Measurements from ENCODE around the gene DAZL. TPM values are rescaled to one million over a fixed set of nuclear protein-coding genes. Genes with fewer than 3 reads are reported as not detected.

DAZL gene
- total and polyA plus RNA-seq, 3 experiments from 2014 or later = 0.18 to 0.27 TPM; not detected in 1

DNA sequence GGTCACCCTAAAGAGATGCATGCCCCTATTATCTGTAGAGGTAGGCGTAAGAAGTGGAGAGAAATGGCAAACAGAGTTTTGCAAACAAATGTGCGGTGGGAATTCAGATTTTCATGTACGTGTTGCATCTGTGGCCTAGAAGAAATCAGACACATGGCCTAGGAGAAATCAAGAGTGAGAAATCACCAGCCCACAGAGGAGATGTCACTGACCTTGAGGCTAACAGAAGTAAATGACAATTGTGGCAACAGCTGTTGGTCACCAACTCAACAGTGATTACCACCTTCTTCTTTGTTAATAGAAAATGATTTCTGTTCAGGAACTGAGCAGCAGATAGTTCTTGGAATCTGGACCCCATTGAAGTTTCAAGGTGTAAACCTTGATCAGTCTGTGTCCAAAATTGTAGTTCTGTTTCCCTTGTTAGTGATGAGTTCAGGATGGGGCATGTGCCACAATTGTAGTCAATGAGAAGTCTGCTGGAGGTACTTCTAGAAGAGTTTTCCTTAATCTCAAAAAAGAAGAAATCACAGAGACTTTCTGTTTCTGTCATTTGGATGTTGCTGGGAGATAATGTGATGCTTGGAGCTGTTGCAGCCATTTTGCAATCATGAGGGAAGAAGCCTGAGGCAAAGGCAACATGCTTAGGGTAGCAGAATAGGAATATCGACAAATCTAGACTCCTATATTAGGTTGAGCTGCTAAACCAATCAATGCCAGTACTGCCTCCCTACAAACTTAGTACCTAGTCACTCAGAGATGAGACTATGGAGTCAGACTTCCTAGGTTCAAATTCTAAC is 57.5 kb downstream of the DAZL start:
- Histone ChIP-seq H3K36me3 (ENCODE audit: insufficient read depth, low read length) (no peaks in the 10 kb centered on the region), H3K4me3 (ENCODE audit: low read length) (no peak overlapping the region), H3K27me3 (ENCODE audit: insufficient read depth, low read length, poor library complexity, severe bottlenecking) (no peaks in the 10 kb centered on the region), H3K27ac (ENCODE audit: low read depth, low read length) (no peak overlapping the region), H3K9me3 (ENCODE audit: low read length) (no peaks in the 10 kb centered on the region), H3K4me1 (ENCODE audit: insufficient read depth, low read length) (peaks cover 5% of the 10 kb centered on the region)
- ChIA-PET CTCF (interaction anchor here (0.7 to 1.6 kb wide), 3 partner anchors 51 to 279 kb away, joined by 3 to 4 read pairs (median 3); no protein-coding TSS in a partner anchor), POLR2A (no interaction called here)
- DNase-seq = no peak
- H3K4me1 Mint-ChIP-seq = peaks cover 6 to 10% (median 10%) of the 10 kb centered on the region in 3 donors
- H3K9me3 Mint-ChIP-seq = no peaks in the 10 kb centered on the region
- peak overlapping the region in 1 of 8 donors; percentile 2 for H3K27ac Mint-ChIP-seq
- H3K36me3 Mint-ChIP-seq = no peaks in the 10 kb centered on the region
- H3K4me3 Mint-ChIP-seq = no peak overlapping the region
- peaks cover 1 to 8% of the 10 kb centered on the region in 2 donors for H3K27me3 Mint-ChIP-seq

DNA sequence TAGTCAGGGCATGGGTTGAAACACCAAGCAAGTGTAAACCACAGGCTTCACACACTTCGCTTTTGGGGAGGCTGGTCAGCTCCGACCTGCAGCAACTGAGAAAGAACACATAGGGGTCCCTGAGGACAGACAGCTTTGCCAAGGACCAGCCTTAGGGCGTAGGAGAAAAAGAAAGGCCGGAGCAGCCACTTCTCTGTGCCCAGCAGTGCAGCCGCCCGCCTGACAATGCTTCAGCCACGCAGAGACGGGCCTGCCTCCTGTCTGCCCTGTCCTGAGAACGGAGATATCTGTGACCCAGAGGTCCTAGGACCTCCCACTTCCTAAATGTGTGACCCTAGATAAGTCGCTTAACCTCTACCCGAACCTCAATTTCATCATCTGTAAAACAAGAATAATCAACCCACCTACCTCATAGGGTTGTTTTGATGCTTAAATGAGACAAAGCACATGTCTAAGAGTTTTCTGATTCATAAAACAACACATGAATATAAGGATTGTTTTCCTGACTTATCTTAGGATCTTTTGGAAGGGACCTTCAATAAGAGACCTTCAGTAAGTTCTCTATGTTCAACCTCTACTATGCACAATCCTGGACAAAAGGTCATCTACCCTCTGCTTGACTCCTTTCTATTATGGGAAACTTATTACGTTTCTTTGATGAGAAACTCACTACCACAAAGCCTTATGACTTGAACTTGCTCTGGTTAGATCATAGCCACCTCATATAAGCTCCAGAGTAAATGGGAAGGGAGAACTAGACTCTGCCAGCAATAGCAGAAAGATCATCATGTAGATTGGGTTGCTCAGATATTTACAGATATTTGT is 58.8 kb downstream of the DAZL start:
- no peaks in the 10 kb centered on the region for H3K27me3 ChIP-seq (ENCODE audit: insufficient read depth, low read length, poor library complexity, severe bottlenecking)
- no peak for DNase-seq
- H3K9me3 Mint-ChIP-seq = no peaks in the 10 kb centered on the region
- peaks cover 5% of the 10 kb centered on the region for H3K4me1 ChIP-seq (ENCODE audit: insufficient read depth, low read length)
- H3K27me3 Mint-ChIP-seq = peaks cover 1 to 3% of the 10 kb centered on the region in 2 donors
- peaks cover 6 to 10% (median 10%) of the 10 kb centered on the region in 3 donors for H3K4me1 Mint-ChIP-seq
- no peak overlapping the region for H3K4me3 Mint-ChIP-seq
- H3K4me3 ChIP-seq (ENCODE audit: low read length) = no peak overlapping the region
- H3K27ac Mint-ChIP-seq = peak overlapping the region in 2 of 8 donors; percentile 24 to 52
- H3K27ac ChIP-seq (ENCODE audit: low read depth, low read length) = no peak overlapping the region
- no peaks in the 10 kb centered on the region for H3K36me3 ChIP-seq (ENCODE audit: insufficient read depth, low read length)
- ChIA-PET POLR2A (no interaction called here), CTCF (interaction anchor here (1.2 to 1.6 kb wide), 2 partner anchors 257 to 278 kb away, joined by 3 to 4 read pairs; no protein-coding TSS in a partner anchor)
- H3K36me3 Mint-ChIP-seq = no peaks in the 10 kb centered on the region
- H3K9me3 ChIP-seq (ENCODE audit: low read length) = no peaks in the 10 kb centered on the region

DNA sequence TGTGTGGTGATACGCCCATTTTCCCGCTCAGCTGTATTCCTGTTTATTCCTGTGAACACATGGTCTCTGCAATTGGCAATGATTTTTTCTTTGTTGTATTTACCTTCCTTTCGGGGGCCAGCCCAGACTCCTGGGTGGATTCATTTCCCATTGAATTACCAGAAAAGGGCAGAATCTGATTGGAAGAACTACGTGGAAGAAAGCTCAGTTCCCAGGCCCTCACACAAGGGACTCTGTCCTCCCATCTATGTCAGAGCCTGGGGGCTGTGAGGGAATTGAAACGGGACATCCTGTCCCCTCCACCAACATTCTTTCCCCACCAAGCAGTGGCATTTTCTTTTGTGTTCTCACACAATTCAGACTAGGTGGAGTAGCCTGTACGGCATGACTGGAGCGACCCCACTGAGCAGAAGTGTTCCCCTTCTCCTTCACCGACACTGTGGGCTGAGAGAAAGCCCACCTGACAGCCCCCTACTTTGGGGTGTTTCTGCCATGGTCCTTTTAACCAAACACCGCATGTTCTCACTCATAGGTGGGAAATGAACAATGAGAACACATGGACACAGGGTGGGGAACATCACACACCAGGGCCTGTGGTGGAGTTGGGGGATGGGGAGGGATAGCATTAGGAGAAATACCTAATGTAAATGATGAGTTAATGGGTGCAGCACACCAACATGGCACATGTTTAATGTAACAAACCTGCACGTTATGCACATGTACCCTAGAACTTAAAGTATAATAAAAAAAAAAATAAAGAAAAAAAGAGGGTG is 59.6 kb downstream of the DAZL start:
- Histone ChIP-seq H3K9me3 (ENCODE audit: low read length) (no peaks in the 10 kb centered on the region), H3K36me3 (ENCODE audit: insufficient read depth, low read length) (no peaks in the 10 kb centered on the region), H3K4me3 (ENCODE audit: low read length) (no peak overlapping the region), H3K4me1 (ENCODE audit: insufficient read depth, low read length) (peaks cover 3% of the 10 kb centered on the region), H3K27ac (ENCODE audit: low read depth, low read length) (no peak overlapping the region), H3K27me3 (ENCODE audit: insufficient read depth, low read length, poor library complexity, severe bottlenecking) (no peaks in the 10 kb centered on the region)
- ChIA-PET CTCF (no interaction called here), POLR2A (no interaction called here)
- H3K4me1 Mint-ChIP-seq = peaks cover under 1 to 8% (median 6%) of the 10 kb centered on the region in 3 donors
- H3K27me3 Mint-ChIP-seq = peaks cover 0 to 1% of the 10 kb centered on the region in 2 donors
- no peak for DNase-seq
- no peaks in the 10 kb centered on the region for H3K36me3 Mint-ChIP-seq
- no peaks in the 10 kb centered on the region for H3K9me3 Mint-ChIP-seq
- peak overlapping the region in 1 of 7 donors; percentile 11 for H3K4me3 Mint-ChIP-seq
- H3K27ac Mint-ChIP-seq = peak overlapping the region in 1 of 8 donors; percentile 30

DNA sequence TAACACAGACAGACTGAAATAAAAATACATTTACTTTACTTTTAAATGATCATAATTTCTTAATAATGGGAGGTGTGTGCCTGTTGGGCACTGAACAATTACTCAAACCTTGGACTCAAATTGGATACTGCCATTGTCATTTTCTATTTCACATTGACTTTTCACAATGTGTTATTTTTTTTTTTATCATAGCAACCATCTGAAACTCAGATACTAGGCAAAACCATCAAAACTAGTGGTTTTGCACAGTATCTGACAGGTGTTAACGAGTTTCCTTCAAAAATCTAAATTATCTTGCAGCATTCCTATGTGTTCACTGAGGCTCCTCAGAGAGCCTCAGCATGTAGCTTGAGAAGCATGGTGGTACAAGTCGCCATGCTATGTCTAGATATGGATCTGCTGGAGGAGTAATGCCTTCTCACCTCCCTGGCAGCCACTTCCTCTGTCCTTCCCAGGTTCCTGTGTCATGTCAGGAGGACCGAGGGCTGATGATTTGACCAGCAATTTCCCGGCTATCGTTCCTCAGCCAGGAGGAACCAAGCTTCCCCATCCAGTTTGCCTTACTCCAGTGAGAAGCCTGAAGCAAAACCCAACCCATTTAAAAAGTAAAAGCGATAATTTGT is 61.9 kb downstream of the DAZL start:
- H3K36me3 ChIP-seq (ENCODE audit: insufficient read depth, low read length) = no peaks in the 10 kb centered on the region

DNA sequence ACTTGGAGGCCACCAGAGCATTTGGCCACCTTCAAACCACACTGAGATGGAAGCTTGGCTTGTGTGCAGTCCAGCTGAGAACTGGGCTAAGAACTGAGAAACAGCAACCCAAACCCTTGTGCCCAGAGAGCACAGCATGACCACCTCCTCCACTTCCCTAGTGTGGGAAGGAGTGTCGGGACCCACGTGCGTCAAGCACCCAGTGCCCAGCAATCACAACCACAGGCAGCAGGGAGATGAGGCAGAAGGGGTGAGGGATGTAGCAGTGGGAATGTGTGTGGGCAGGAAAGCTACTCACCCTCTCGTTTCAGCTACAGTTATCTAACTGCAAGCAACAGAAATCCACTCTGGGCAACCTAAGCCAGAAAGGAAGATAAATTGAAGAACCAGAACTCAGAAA is 66.7 kb downstream of the DAZL start:
- Mint-ChIP-seq H3K27ac (peak overlapping the region in 1 of 8 donors; percentile 7), H3K4me3 (no peak overlapping the region), H3K36me3 (no peaks in the 10 kb centered on the region), H3K27me3 (peaks cover 8 to 24% of the 10 kb centered on the region in 2 donors), H3K9me3 (no peaks in the 10 kb centered on the region), H3K4me1 (no peaks in the 10 kb centered on the region)
- Histone ChIP-seq H3K4me3 (ENCODE audit: low read length) (no peak overlapping the region), H3K36me3 (ENCODE audit: insufficient read depth, low read length) (no peaks in the 10 kb centered on the region), H3K27me3 (ENCODE audit: insufficient read depth, low read length, poor library complexity, severe bottlenecking) (no peaks in the 10 kb centered on the region), H3K9me3 (ENCODE audit: low read length) (no peaks in the 10 kb centered on the region), H3K4me1 (ENCODE audit: insufficient read depth, low read length) (no peaks in the 10 kb centered on the region), H3K27ac (ENCODE audit: low read depth, low read length) (no peak overlapping the region)
- CTCF ChIA-PET = no interaction called here
- DNase-seq = no peak
- POLR2A ChIA-PET = no interaction called here

More for the DNA sequence above, 61.9 kb downstream of the DAZL start:
- Histone ChIP-seq H3K4me1 (ENCODE audit: insufficient read depth, low read length) (no peaks in the 10 kb centered on the region), H3K27ac (ENCODE audit: low read depth, low read length) (no peak overlapping the region), H3K4me3 (ENCODE audit: low read length) (no peak overlapping the region), H3K9me3 (ENCODE audit: low read length) (no peaks in the 10 kb centered on the region), H3K27me3 (ENCODE audit: insufficient read depth, low read length, poor library complexity, severe bottlenecking) (no peaks in the 10 kb centered on the region)
- no peaks in the 10 kb centered on the region for H3K36me3 Mint-ChIP-seq
- peaks cover 0 to 8% (median 4%) of the 10 kb centered on the region in 3 donors for H3K4me1 Mint-ChIP-seq
- H3K9me3 Mint-ChIP-seq = no peaks in the 10 kb centered on the region
- H3K27me3 Mint-ChIP-seq = peaks cover 2 to 7% of the 10 kb centered on the region in 2 donors
- ChIA-PET CTCF (interaction anchor here (0.7 kb wide), 1 partner anchor 253 kb away, joined by 3 read pairs; no protein-coding TSS in a partner anchor), POLR2A (no interaction called here)
- no peak for DNase-seq
- H3K4me3 Mint-ChIP-seq = no peak overlapping the region
- H3K27ac Mint-ChIP-seq = no peak overlapping the region

DNA sequence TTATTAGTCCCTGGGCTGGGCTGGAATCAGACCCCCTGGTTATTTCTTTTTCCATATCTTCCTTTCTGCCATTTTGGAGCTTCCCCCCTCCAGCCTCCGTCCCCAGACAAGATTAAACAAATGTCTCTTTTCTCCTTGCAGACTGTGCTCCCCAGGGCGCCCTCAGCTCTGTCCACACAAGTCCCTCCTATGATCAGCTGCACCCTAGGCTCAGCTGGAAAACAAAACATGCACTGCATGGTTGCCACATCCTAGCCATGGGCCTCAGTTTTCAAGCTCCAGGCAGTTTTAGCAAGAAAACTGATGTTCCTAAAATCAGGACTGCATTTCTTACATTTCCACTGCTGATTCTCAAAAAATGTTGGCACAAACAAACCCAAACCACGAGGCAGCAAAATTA is 68.2 kb downstream of the DAZL start:
- Histone ChIP-seq H3K4me3 (ENCODE audit: low read length) (no peak overlapping the region), H3K9me3 (ENCODE audit: low read length) (no peaks in the 10 kb centered on the region), H3K27me3 (ENCODE audit: insufficient read depth, low read length, poor library complexity, severe bottlenecking) (no peaks in the 10 kb centered on the region), H3K36me3 (ENCODE audit: insufficient read depth, low read length) (no peaks in the 10 kb centered on the region), H3K4me1 (ENCODE audit: insufficient read depth, low read length) (no peaks in the 10 kb centered on the region), H3K27ac (ENCODE audit: low read depth, low read length) (no peak overlapping the region)
- Mint-ChIP-seq H3K4me1 (no peaks in the 10 kb centered on the region), H3K27ac (no peak overlapping the region), H3K36me3 (no peaks in the 10 kb centered on the region), H3K9me3 (no peaks in the 10 kb centered on the region), H3K27me3 (peaks cover 8 to 24% of the 10 kb centered on the region in 2 donors), H3K4me3 (no peak overlapping the region)
- ChIA-PET POLR2A (no interaction called here), CTCF (interaction anchor here (0.8 to 1.5 kb wide), 3 partner anchors 217 to 251 kb away, joined by 3 to 4 read pairs (median 4); no protein-coding TSS in a partner anchor)
- DNase-seq = no peak
